CD4-positive, alpha-beta T cell treated with Interleukin-17A for 1 hour (primary cell): ENCODE measurements around the gene CACNB4.
"Not testable (repeated sequence)": the region's sequence is repeated elsewhere in the genome, so short reads cannot be mapped to it uniquely, and the experiment has no call there.

Experiments
- DNase-seq: peaks from one replicate; pipeline ENCODE4 v3.0.0-alpha.2; 2020

The CACNB4 gene

GRCh38 chr2:151936626-151937025, 162.2 kb downstream of the CACNB4 start:
- DNase-seq, result no peak

- DNase-seq, result no peak
Measured at GRCh38 chr2:151933266-151933804, 165.5 kb downstream of the CACNB4 start.

GRCh38 chr2:151931756-151932155, 167.1 kb downstream of the CACNB4 start:
- no peak for DNase-seq

- no peak for DNase-seq
Measured at GRCh38 chr2:151931030-151931611, 167.7 kb downstream of the CACNB4 start.

- no peak for DNase-seq
Measured at GRCh38 chr2:151930042-151930441, 168.8 kb downstream of the CACNB4 start.

- DNase-seq, result no peak
Measured at GRCh38 chr2:151928380-151928779, 170.5 kb downstream of the CACNB4 start.

GRCh38 chr2:151927501-151928221, 171.2 kb downstream of the CACNB4 start:
- no peak for DNase-seq

GRCh38 chr2:151922845-151923666, 175.8 kb downstream of the CACNB4 start:
- no peak for DNase-seq

- no peak for DNase-seq
Measured at GRCh38 chr2:151919786-151920185, 179.1 kb downstream of the CACNB4 start.

- DNase-seq, result peak; percentile 11
Measured at GRCh38 chr2:151918308-151918707, 180.5 kb downstream of the CACNB4 start.

GRCh38 chr2:151916632-151917031, 182.2 kb downstream of the CACNB4 start:
- DNase-seq, result no peak

- DNase-seq, result not testable (repeated sequence)
Measured at GRCh38 chr2:151915629-151916025, 183.2 kb downstream of the CACNB4 start.

GRCh38 chr2:151914989-151915628, 183.7 kb downstream of the CACNB4 start:
- DNase-seq, result no peak

GRCh38 chr2:151908204-151908882, 190.5 kb downstream of the CACNB4 start:
- DNase-seq, result no peak

- DNase-seq, result no peak
Measured at GRCh38 chr2:151907286-151908203, 191.3 kb downstream of the CACNB4 start.

GRCh38 chr2:151906633-151906998, 192.2 kb downstream of the CACNB4 start:
- DNase-seq, result no peak

- no peak for DNase-seq
Measured at GRCh38 chr2:151905963-151906632, 192.7 kb downstream of the CACNB4 start.

GRCh38 chr2:151904807-151905206, 194.0 kb downstream of the CACNB4 start:
- DNase-seq, result no peak

GRCh38 chr2:151904021-151904420, 194.8 kb downstream of the CACNB4 start:
- DNase-seq, result no peak

- DNase-seq, result no peak
Measured at GRCh38 chr2:151902829-151903228, 196.0 kb downstream of the CACNB4 start.

GRCh38 chr2:151900331-151900730, 198.5 kb downstream of the CACNB4 start:
- DNase-seq, result no peak
